ENCODE data around the gene VCL.

Gene VCL

GRCh38 chr10:74036474-74036873 is 38.6 kb downstream of the VCL start:
- Mint-ChIP-seq H3K4me3 (no peak overlapping the region), H3K27me3 (no peaks in the 10 kb centered on the region), H3K27ac (no peak overlapping the region), H3K36me3 (no peaks in the 10 kb centered on the region), H3K9me3 (ENCODE audit: low read depth) (no peaks in the 10 kb centered on the region), H3K4me1 (ENCODE audit: low read depth) (peaks cover 16% of the 10 kb centered on the region)

- H3K36me3 Mint-ChIP-seq = peaks cover 3% of the 10 kb centered on the region
- no peaks in the 10 kb centered on the region for H3K9me3 Mint-ChIP-seq (ENCODE audit: low read depth)
- no peak overlapping the region for H3K4me3 Mint-ChIP-seq
- H3K27me3 Mint-ChIP-seq = no peaks in the 10 kb centered on the region
- H3K4me1 Mint-ChIP-seq (ENCODE audit: low read depth) = peaks cover 5% of the 10 kb centered on the region
- H3K27ac Mint-ChIP-seq = no peak overlapping the region
These were observed 41.7 kb downstream of the VCL start for GRCh38 chr10:74039561-74040145.

GRCh38 chr10:74040200-74041126 is 42.5 kb downstream of the VCL start:
- no peaks in the 10 kb centered on the region for H3K27me3 Mint-ChIP-seq
- H3K27ac Mint-ChIP-seq = no peak overlapping the region

GRCh38 chr10:74044419-74044818 is 46.5 kb downstream of the VCL start:
- H3K27me3 Mint-ChIP-seq = no peaks in the 10 kb centered on the region
- peaks cover 3% of the 10 kb centered on the region for H3K36me3 Mint-ChIP-seq
- peaks cover 3% of the 10 kb centered on the region for H3K4me1 Mint-ChIP-seq (ENCODE audit: low read depth)
- H3K9me3 Mint-ChIP-seq (ENCODE audit: low read depth) = no peaks in the 10 kb centered on the region
- no peak overlapping the region for H3K27ac Mint-ChIP-seq
- no peak overlapping the region for H3K4me3 Mint-ChIP-seq

More at GRCh38 chr10:74040200-74041126, 42.5 kb downstream of the VCL start:
- peaks cover 3% of the 10 kb centered on the region for H3K4me1 Mint-ChIP-seq (ENCODE audit: low read depth)
- no peak overlapping the region for H3K4me3 Mint-ChIP-seq
- H3K9me3 Mint-ChIP-seq (ENCODE audit: low read depth) = no peaks in the 10 kb centered on the region
- peaks cover 3% of the 10 kb centered on the region for H3K36me3 Mint-ChIP-seq

GRCh38 chr10:74047304-74047703 is 49.4 kb downstream of the VCL start:
- H3K4me3 Mint-ChIP-seq = no peak overlapping the region
- H3K4me1 Mint-ChIP-seq (ENCODE audit: low read depth) = no peaks in the 10 kb centered on the region
- H3K27me3 Mint-ChIP-seq = no peaks in the 10 kb centered on the region
- H3K36me3 Mint-ChIP-seq = peaks cover 3% of the 10 kb centered on the region
- H3K27ac Mint-ChIP-seq = no peak overlapping the region
- no peaks in the 10 kb centered on the region for H3K9me3 Mint-ChIP-seq (ENCODE audit: low read depth)

GRCh38 chr10:74047871-74048270 is 50.0 kb downstream of the VCL start:
- peaks cover 3% of the 10 kb centered on the region for H3K36me3 Mint-ChIP-seq
- no peak overlapping the region for H3K4me3 Mint-ChIP-seq
- H3K9me3 Mint-ChIP-seq (ENCODE audit: low read depth) = no peaks in the 10 kb centered on the region
- no peaks in the 10 kb centered on the region for H3K27me3 Mint-ChIP-seq
- H3K4me1 Mint-ChIP-seq (ENCODE audit: low read depth) = no peaks in the 10 kb centered on the region
- H3K27ac Mint-ChIP-seq = no peak overlapping the region

GRCh38 chr10:74048433-74048832 is 50.5 kb downstream of the VCL start:
- no peaks in the 10 kb centered on the region for H3K4me1 Mint-ChIP-seq (ENCODE audit: low read depth)
- no peaks in the 10 kb centered on the region for H3K9me3 Mint-ChIP-seq (ENCODE audit: low read depth)
- H3K27me3 Mint-ChIP-seq = no peaks in the 10 kb centered on the region
- H3K36me3 Mint-ChIP-seq = peaks cover 3% of the 10 kb centered on the region
- no peak overlapping the region for H3K4me3 Mint-ChIP-seq
- H3K27ac Mint-ChIP-seq = no peak overlapping the region

- Mint-ChIP-seq H3K36me3 (peaks cover 3% of the 10 kb centered on the region), H3K27me3 (no peaks in the 10 kb centered on the region), H3K4me3 (no peak overlapping the region), H3K27ac (no peak overlapping the region), H3K9me3 (ENCODE audit: low read depth) (no peaks in the 10 kb centered on the region), H3K4me1 (ENCODE audit: low read depth) (no peaks in the 10 kb centered on the region)
These were observed 52.0 kb downstream of the VCL start for GRCh38 chr10:74049955-74050354.

- H3K36me3 Mint-ChIP-seq = peaks cover 3% of the 10 kb centered on the region
- no peaks in the 10 kb centered on the region for H3K27me3 Mint-ChIP-seq
- no peak overlapping the region for H3K27ac Mint-ChIP-seq
- H3K9me3 Mint-ChIP-seq (ENCODE audit: low read depth) = no peaks in the 10 kb centered on the region
- H3K4me1 Mint-ChIP-seq (ENCODE audit: low read depth) = peaks cover 2% of the 10 kb centered on the region
- H3K4me3 Mint-ChIP-seq = no peak overlapping the region
These were observed 52.7 kb downstream of the VCL start for GRCh38 chr10:74050653-74051052.

GRCh38 chr10:74051736-74052342 is 53.9 kb downstream of the VCL start:
- Mint-ChIP-seq H3K4me1 (ENCODE audit: low read depth) (peaks cover 12% of the 10 kb centered on the region), H3K4me3 (no peak overlapping the region), H3K9me3 (ENCODE audit: low read depth) (no peaks in the 10 kb centered on the region), H3K27ac (no peak overlapping the region), H3K27me3 (no peaks in the 10 kb centered on the region), H3K36me3 (peaks cover 3% of the 10 kb centered on the region)

- H3K27ac Mint-ChIP-seq = no peak overlapping the region
- no peak overlapping the region for H3K4me3 Mint-ChIP-seq
- H3K9me3 Mint-ChIP-seq (ENCODE audit: low read depth) = no peaks in the 10 kb centered on the region
- H3K36me3 Mint-ChIP-seq = peaks cover 3% of the 10 kb centered on the region
- peaks cover 17% of the 10 kb centered on the region for H3K4me1 Mint-ChIP-seq (ENCODE audit: low read depth)
- H3K27me3 Mint-ChIP-seq = no peaks in the 10 kb centered on the region
These were observed 55.1 kb downstream of the VCL start for GRCh38 chr10:74052994-74053393.

GRCh38 chr10:74055383-74056049 is 57.6 kb downstream of the VCL start:
- Mint-ChIP-seq H3K4me3 (peak overlapping the region; percentile 24), H3K36me3 (peaks cover 3% of the 10 kb centered on the region), H3K27ac (peak overlapping the region; percentile 82), H3K4me1 (ENCODE audit: low read depth) (peaks cover 24% of the 10 kb centered on the region), H3K9me3 (ENCODE audit: low read depth) (no peaks in the 10 kb centered on the region), H3K27me3 (no peaks in the 10 kb centered on the region)

GRCh38 chr10:74056050-74056818 is 58.3 kb downstream of the VCL start:
- peaks cover 3% of the 10 kb centered on the region for H3K36me3 Mint-ChIP-seq
- peak overlapping the region; percentile 36 for H3K4me3 Mint-ChIP-seq
- peaks cover 27% of the 10 kb centered on the region for H3K4me1 Mint-ChIP-seq (ENCODE audit: low read depth)
- no peaks in the 10 kb centered on the region for H3K27me3 Mint-ChIP-seq
- H3K9me3 Mint-ChIP-seq (ENCODE audit: low read depth) = no peaks in the 10 kb centered on the region
- H3K27ac Mint-ChIP-seq = peak overlapping the region; percentile 82

- peaks cover 27% of the 10 kb centered on the region for H3K4me1 Mint-ChIP-seq (ENCODE audit: low read depth)
- no peaks in the 10 kb centered on the region for H3K27me3 Mint-ChIP-seq
- no peaks in the 10 kb centered on the region for H3K9me3 Mint-ChIP-seq (ENCODE audit: low read depth)
- H3K27ac Mint-ChIP-seq = no peak overlapping the region
- H3K36me3 Mint-ChIP-seq = peaks cover 4% of the 10 kb centered on the region
- no peak overlapping the region for H3K4me3 Mint-ChIP-seq
These were observed 60.2 kb downstream of the VCL start for GRCh38 chr10:74058071-74058470.

Data from activated naive CD8-positive, alpha-beta T cell (primary cell).